HCT116 (cell line): Measurements from ENCODE around the gene DELE1. TPM values are rescaled to one million over a fixed set of nuclear protein-coding genes. Genes with fewer than 3 reads are reported as not detected.

Experiments
- ATAC-seq: fragments of 200-7000 bp; cut with Tn5 transposase; 2 replicates; pipeline ENCODE4 v1.9.1; 2020; ENCODE audit warnings: mild to moderate bottlenecking, moderate library complexity
- BruUV-seq: library from RNA; stranded (reverse); fragments of 400-500 nt; replicated peaks from 2 replicates; lab custom pipeline; 2021; lab: Mats Ljungman, UMichigan
- CTCF ChIA-PET: fragments of 300-600 bp; sonication (Branson Sonifier 250); formaldehyde crosslinking; loops from one replicate; lab custom pipeline; 2021; ENCODE audit warnings: antibody characterized with exemption; lab: Charles Lee
- POLR2A ChIA-PET: fragments of 300-600, 350-600 bp; sonication (Branson Sonifier 250); formaldehyde crosslinking; loops from one replicate; lab custom pipeline; 2021; ENCODE audit warnings: antibody characterized with exemption; lab: Charles Lee
- RAD21 ChIA-PET, 2 experiments: fragments of 300-600 bp; sonication (Branson Sonifier 250); formaldehyde crosslinking; loops; one replicate each; lab custom pipeline; 2023; ENCODE audit warnings: low total read pairs in 2 of 2; ENCODE audit not compliant: uncharacterized antibody in 2 of 2, unreplicated experiment in 2 of 2, low non-redundant PET in 1 of 2; lab: Charles Lee
- DNase-seq: peaks from one replicate; pipeline ENCODE4 v3.0.0-alpha.2; 2010; ENCODE audit warnings: low read depth, low spot score
- H2AFZ ChIP-seq: fragments of 200-600 bp; shearing (Covaris generic), sonication (generic); 2 replicates; pipeline ENCODE4 v1.6.1; 2017; ENCODE audit warnings: low read depth, mixed run types, mixed read lengths, antibody characterized with exemption, low read length; ENCODE audit not compliant: poor library complexity, severe bottlenecking
- H3K27ac ChIP-seq: 2 replicates; pipeline ENCODE4 v1.5.1; 2012; ENCODE audit warnings: low read depth, low read length
- H3K27me3 ChIP-seq: fragments of 200-600 bp; sonication (generic); 2 replicates; pipeline ENCODE4 v1.6.1; 2016; ENCODE audit warnings: mixed run types, low read length, mixed read lengths; ENCODE audit not compliant: insufficient read depth
- H3K36me3 ChIP-seq, 2 experiments: fragments of 200-500 bp in 1 of 2; fragments of 200-600 bp in 1 of 2; sonication (Bioruptor generic) in 1 of 2; sonication (generic) in 1 of 2; 2 replicates each; pipeline versions ENCODE4 v1.5.1 to v1.6.1; 2014 to 2016; ENCODE audit warnings: low read length in 2 of 2, inconsistent platforms in 1 of 2, mixed read lengths in 1 of 2, mixed run types in 1 of 2; ENCODE audit not compliant: insufficient read depth in 2 of 2, control insufficient read depth in 1 of 2
- H3K4me1 ChIP-seq, 2 experiments: fragments of 200-600 bp in 1 of 2; sonication (generic) in 1 of 2; 2 replicates each; pipeline versions ENCODE4 v1.5.1 to v1.6.1; 2012 to 2017; ENCODE audit warnings: low read length in 2 of 2, inconsistent platforms in 1 of 2, mild to moderate bottlenecking in 1 of 2, mixed read lengths in 1 of 2, mixed run types in 1 of 2, moderate library complexity in 1 of 2; ENCODE audit not compliant: insufficient read depth in 2 of 2, control insufficient read depth in 1 of 2
- H3K4me2 ChIP-seq: fragments of 200-600 bp; sonication (generic); 2 replicates; pipeline ENCODE4 v1.6.1; 2017; ENCODE audit warnings: mixed run types, low read length, mixed read lengths
- H3K4me3 ChIP-seq, 2 experiments: fragments of 200-600 bp in 1 of 2; sonication (generic) in 1 of 2; replicated peaks in 1 of 2; 2 replicates each; pipeline ENCODE4 v1.5.1; 2011 to 2016; ENCODE audit warnings: low read length in 2 of 2, control low read depth in 1 of 2, low read depth in 1 of 2, mild to moderate bottlenecking in 1 of 2, mixed read lengths in 1 of 2, mixed run types in 1 of 2
- H3K79me2 ChIP-seq: fragments of 200-600 bp; sonication (generic); 2 replicates; pipeline ENCODE4 v1.6.1; 2017; ENCODE audit warnings: mild to moderate bottlenecking, mixed run types, low read length, moderate library complexity, mixed read lengths; ENCODE audit not compliant: insufficient read depth
- H3K9ac ChIP-seq: fragments of 200-600 bp; sonication (generic); 2 replicates; pipeline ENCODE4 v1.6.1; 2016; ENCODE audit warnings: low read length, mixed read lengths
- H3K9me2 ChIP-seq: fragments of 200-600 bp; sonication (generic), shearing (Covaris generic); 2 replicates; pipeline ENCODE4 v1.6.1; 2017; ENCODE audit warnings: mixed run types, mild to moderate bottlenecking, moderate library complexity; ENCODE audit not compliant: insufficient read depth
- H3K9me3 ChIP-seq, 2 experiments: fragments of 200-500 bp in 1 of 2; fragments of 200-600 bp in 1 of 2; sonication (Bioruptor generic) in 1 of 2; sonication (generic) in 1 of 2; 2 replicates each; pipeline ENCODE4 v1.6.1; 2014 to 2017; ENCODE audit warnings: low read length in 2 of 2, mixed read lengths in 2 of 2, inconsistent platforms in 1 of 2, low read depth in 1 of 2, mild to moderate bottlenecking in 1 of 2, mixed run types in 1 of 2, moderate library complexity in 1 of 2; ENCODE audit not compliant: control insufficient read depth in 1 of 2, insufficient read depth in 1 of 2
- H4K20me1 ChIP-seq: fragments of 200-600 bp; sonication (generic), shearing (Covaris generic); 2 replicates; pipeline ENCODE4 v1.6.1; 2017; ENCODE audit warnings: mixed run types, mild to moderate bottlenecking, moderate library complexity; ENCODE audit not compliant: insufficient read depth
- ATF3 ChIP-seq: IDR thresholded peaks from 2 replicates; pipeline ENCODE4 v1.6.1; 2012
- CBX3 ChIP-seq: IDR thresholded peaks from 2 replicates; pipeline ENCODE4 v1.6.1; 2012; ENCODE audit warnings: low read depth
- EGR1 ChIP-seq: IDR thresholded peaks from 2 replicates; pipeline ENCODE4 v1.6.1; 2012; ENCODE audit warnings: low read depth
- ELF1 ChIP-seq: IDR thresholded peaks from 2 replicates; pipeline ENCODE4 v1.6.1; 2012; ENCODE audit warnings: low read depth, borderline replicate concordance
- EZH2phosphoT487 ChIP-seq: fragments of 200-600 bp; IDR thresholded peaks from 2 replicates; pipeline ENCODE4 v1.6.1; 2018; ENCODE audit warnings: antibody characterized with exemption, borderline replicate concordance
- MAX ChIP-seq: IDR thresholded peaks from 2 replicates; pipeline ENCODE4 v1.6.1; 2012
- POLR2AphosphoS5 ChIP-seq: IDR thresholded peaks from 2 replicates; pipeline ENCODE4 v1.6.1; 2011; ENCODE audit warnings: mild to moderate bottlenecking, low read depth, low read length, moderate library complexity
- RAD21 ChIP-seq: IDR thresholded peaks from 2 replicates; pipeline ENCODE4 v1.6.1; 2012; ENCODE audit warnings: low read depth, mild to moderate bottlenecking
- SIN3A ChIP-seq: IDR thresholded peaks from 2 replicates; pipeline ENCODE4 v1.6.1; 2012; ENCODE audit warnings: low read depth
- SP1 ChIP-seq: IDR thresholded peaks from 2 replicates; pipeline ENCODE4 v1.6.1; 2012; ENCODE audit warnings: low read depth
- SRF ChIP-seq: IDR thresholded peaks from 2 replicates; pipeline ENCODE4 v1.6.1; 2012; ENCODE audit warnings: low read depth
- ZBTB33 ChIP-seq: IDR thresholded peaks from 2 replicates; pipeline ENCODE4 v1.6.1; 2011; ENCODE audit warnings: mild to moderate bottlenecking, low read length, moderate library complexity; ENCODE audit not compliant: insufficient replicate concordance; ENCODE audit errors: extremely low read depth
- ZFX ChIP-seq: fragments of 450-650 bp; IDR thresholded peaks from 2 replicates; pipeline ENCODE4 v1.6.1; 2017
- ZNF274 ChIP-seq: fragments of 200-500 bp; sonication (Bioruptor generic); IDR thresholded peaks from 2 replicates; pipeline ENCODE4 v1.6.1; 2014; ENCODE audit warnings: mild to moderate bottlenecking, low read depth, low read length, inconsistent platforms
- intact Hi-C: fragments of 100-400 bp; cut with micrococcal nuclease; formaldehyde crosslinking; loops from 2 replicates; pipeline ENCODE4 v1.10.0; 2022
- total RNA-seq: library from RNA; stranded (reverse); gene quantifications from one replicate; pipeline ENCODE4 v1.2.1, GENCODE V29; 2021; ENCODE audit not compliant: unreplicated experiment

Gene DELE1
- total RNA-seq, 1 experiment from 2014 or later, result 74.1 TPM

- no peak for TF ChIP-seq ZBTB33
- TF ChIP-seq SIN3A, result no peak
- TF ChIP-seq POLR2AphosphoS5, result no peak
- TF ChIP-seq ELF1, result no peak
- TF ChIP-seq EZH2phosphoT487, result no peak
- no peak for TF ChIP-seq SRF
- no peak for TF ChIP-seq ATF3
- TF ChIP-seq MAX, result no peak
- TF ChIP-seq ZNF274, result no peak
Observed at GRCh38 chr5:141933151-141933550, 9.5 kb downstream of the DELE1 start (continued).

GRCh38 chr5:141934099-141934844 lies 10.6 kb downstream of the DELE1 start:
- Histone ChIP-seq H3K9me2 (no peaks in the 10 kb centered on the region), H3K4me1 (no peaks in the 10 kb centered on the region), H3K9ac (no peak overlapping the region), H3K4me3 (no peak overlapping the region), H3K27ac (no peak overlapping the region), H3K79me2 (no peaks in the 10 kb centered on the region), H4K20me1 (no peaks in the 10 kb centered on the region), H3K27me3 (no peaks in the 10 kb centered on the region), H3K36me3 (peaks cover 40 to 76% of the 10 kb centered on the region in 2 experiments), H2AFZ (no peak overlapping the region), H3K9me3 (no peaks in the 10 kb centered on the region), H3K4me2 (no peak overlapping the region)
- POLR2A ChIA-PET, result interaction anchor here (1.5 kb wide), 1 partner anchor 11 kb away, joined by 3 read pairs; the partner anchor contains the start of gene DELE1
- CTCF ChIA-PET, result no interaction called here
- no TSS peak for BruUV-seq
- intact Hi-C loops, result no loop called here
- DNase-seq (no peak), ATAC-seq (no peak)
- RAD21 ChIA-PET, result no interaction called here
- no peak for TF ChIP-seq RAD21
- TF ChIP-seq ELF1, result no peak
- no peak for TF ChIP-seq EGR1
- TF ChIP-seq SP1, result no peak
- no peak for TF ChIP-seq ZFX
- no peak for TF ChIP-seq SRF
- TF ChIP-seq CBX3, result no peak
